ENCODE data around the gene KRTAP4-6.
"Not testable (repeated sequence)": the region's sequence is repeated elsewhere in the genome, so short reads cannot be mapped to it uniquely, and the experiment has no call there.

Gene KRTAP4-6

GRCh38 chr17:41145261-41145660 is 4.9 kb upstream of the KRTAP4-6 start:
- H3K9me3 ChIP-seq (replicated peaks; ENCODE audit: insufficient read depth, low read length), result no peaks in the 10 kb centered on the region
- H2AFZ ChIP-seq (ENCODE audit: low read length), result no peak overlapping the region
- H3K27ac ChIP-seq (ENCODE audit: low read length), result no peak overlapping the region
- H3K9me2 ChIP-seq (replicated peaks; ENCODE audit: insufficient read depth, low read length), result no peaks in the 10 kb centered on the region
- no peaks in the 10 kb centered on the region for H3K36me3 ChIP-seq (replicated peaks; ENCODE audit: insufficient read depth, low read length)
- no peak overlapping the region for H3K4me2 ChIP-seq (ENCODE audit: low read depth, low read length)
- H3K27me3 ChIP-seq (replicated peaks; ENCODE audit: insufficient read depth, low read length), result no peaks in the 10 kb centered on the region
- no peaks in the 10 kb centered on the region for H3K4me1 ChIP-seq (ENCODE audit: low read length)
- no peak overlapping the region for H3K4me3 ChIP-seq (ENCODE audit: low read length)
- H3F3A ChIP-seq (ENCODE audit: insufficient read depth, low read length), result no peaks in the 10 kb centered on the region
- no peak for DNase-seq
- TF ChIP-seq EZH2phosphoT487 (IDR thresholded peaks at IDR 0.05; ENCODE audit: low read length), result no peak
- no peak for TF ChIP-seq EZH2 (optimal IDR thresholded peaks at IDR 0.05; ENCODE audit: low read depth, low read length)
- no peaks in the 10 kb centered on the region for H3K79me2 ChIP-seq (ENCODE audit: low read length)
- no peaks in the 10 kb centered on the region for H4K20me1 ChIP-seq (ENCODE audit: insufficient read depth, low read length)
- no peak overlapping the region for H3K9ac ChIP-seq (ENCODE audit: low read length)

GRCh38 chr17:41144846-41145245 is 4.5 kb upstream of the KRTAP4-6 start:
- Histone ChIP-seq H3K36me3 (replicated peaks; ENCODE audit: insufficient read depth, low read length) (no peaks in the 10 kb centered on the region), H2AFZ (ENCODE audit: low read length) (no peak overlapping the region), H4K20me1 (ENCODE audit: insufficient read depth, low read length) (no peaks in the 10 kb centered on the region), H3K4me2 (ENCODE audit: low read depth, low read length) (no peak overlapping the region), H3K4me1 (ENCODE audit: low read length) (no peaks in the 10 kb centered on the region), H3K27ac (ENCODE audit: low read length) (no peak overlapping the region), H3K9me2 (replicated peaks; ENCODE audit: insufficient read depth, low read length) (no peaks in the 10 kb centered on the region), H3K4me3 (ENCODE audit: low read length) (no peak overlapping the region), H3K79me2 (ENCODE audit: low read length) (no peaks in the 10 kb centered on the region), H3F3A (ENCODE audit: insufficient read depth, low read length) (no peaks in the 10 kb centered on the region), H3K27me3 (replicated peaks; ENCODE audit: insufficient read depth, low read length) (no peaks in the 10 kb centered on the region), H3K9me3 (replicated peaks; ENCODE audit: insufficient read depth, low read length) (no peaks in the 10 kb centered on the region), H3K9ac (ENCODE audit: low read length) (no peak overlapping the region)
- no peak for TF ChIP-seq CTCF (IDR thresholded peaks at IDR 0.05; ENCODE audit: low read length)
- no peak for TF ChIP-seq EZH2phosphoT487 (IDR thresholded peaks at IDR 0.05; ENCODE audit: low read length)
- TF ChIP-seq EZH2 (optimal IDR thresholded peaks at IDR 0.05; ENCODE audit: low read depth, low read length), result no peak
- DNase-seq, result no peak

GRCh38 chr17:41141361-41141760 is 1.0 kb upstream of the KRTAP4-6 start:
- Histone ChIP-seq H3K4me1 (ENCODE audit: low read length) (no peaks in the 10 kb centered on the region), H3K9me2 (replicated peaks; ENCODE audit: insufficient read depth, low read length) (no peaks in the 10 kb centered on the region), H3K9ac (ENCODE audit: low read length) (no peak overlapping the region), H3K27me3 (replicated peaks; ENCODE audit: insufficient read depth, low read length) (no peaks in the 10 kb centered on the region), H3K9me3 (replicated peaks; ENCODE audit: insufficient read depth, low read length) (no peaks in the 10 kb centered on the region), H3K79me2 (ENCODE audit: low read length) (no peaks in the 10 kb centered on the region), H3K27ac (ENCODE audit: low read length) (no peak overlapping the region), H3K4me2 (ENCODE audit: low read depth, low read length) (no peak overlapping the region), H3F3A (ENCODE audit: insufficient read depth, low read length) (no peaks in the 10 kb centered on the region), H2AFZ (ENCODE audit: low read length) (no peak overlapping the region), H3K4me3 (ENCODE audit: low read length) (no peak overlapping the region), H3K36me3 (replicated peaks; ENCODE audit: insufficient read depth, low read length) (no peaks in the 10 kb centered on the region), H4K20me1 (ENCODE audit: insufficient read depth, low read length) (no peaks in the 10 kb centered on the region)
- no peak for TF ChIP-seq EZH2phosphoT487 (IDR thresholded peaks at IDR 0.05; ENCODE audit: low read length)
- TF ChIP-seq EZH2 (optimal IDR thresholded peaks at IDR 0.05; ENCODE audit: low read depth, low read length), result no peak
- TF ChIP-seq CTCF (IDR thresholded peaks at IDR 0.05; ENCODE audit: low read length), result no peak
- DNase-seq, result no peak

- H3K36me3 ChIP-seq (replicated peaks; ENCODE audit: insufficient read depth, low read length); H3K4me2 ChIP-seq (ENCODE audit: low read depth, low read length); H3K27ac ChIP-seq (ENCODE audit: low read length); H3K9me2 ChIP-seq (replicated peaks; ENCODE audit: insufficient read depth, low read length); DNase-seq; H3K79me2 ChIP-seq (ENCODE audit: low read length); H4K20me1 ChIP-seq (ENCODE audit: insufficient read depth, low read length); H3K9me3 ChIP-seq (replicated peaks; ENCODE audit: insufficient read depth, low read length); H3K9ac ChIP-seq (ENCODE audit: low read length); H3K27me3 ChIP-seq (replicated peaks; ENCODE audit: insufficient read depth, low read length); H3F3A ChIP-seq (ENCODE audit: insufficient read depth, low read length); H2AFZ ChIP-seq (ENCODE audit: low read length); H3K4me3 ChIP-seq (ENCODE audit: low read length); H3K4me1 ChIP-seq (ENCODE audit: low read length): not testable (repeated sequence)
Observed at GRCh38 chr17:41139865-41140264, 479 bp downstream of the KRTAP4-6 start.

All from MM.1S (cell line).